ENCODE results near the gene HYCC1.

HYCC1 gene

GRCh38 chr7:22992874-22993840 lies 20.8 kb downstream of the HYCC1 start:
- no peak for TF ChIP-seq CTCF (IDR thresholded peaks at IDR 0.05; ENCODE audit: low read depth, low read length)
- H3K4me3 ChIP-seq (ENCODE audit: low read depth, low read length) = no peak overlapping the region

GRCh38 chr7:22990588-22990949 lies 23.4 kb downstream of the HYCC1 start:
- TF ChIP-seq CTCF (IDR thresholded peaks at IDR 0.05; ENCODE audit: low read depth, low read length) = no peak
- no peak overlapping the region for H3K4me3 ChIP-seq (ENCODE audit: low read depth, low read length)

DNA sequence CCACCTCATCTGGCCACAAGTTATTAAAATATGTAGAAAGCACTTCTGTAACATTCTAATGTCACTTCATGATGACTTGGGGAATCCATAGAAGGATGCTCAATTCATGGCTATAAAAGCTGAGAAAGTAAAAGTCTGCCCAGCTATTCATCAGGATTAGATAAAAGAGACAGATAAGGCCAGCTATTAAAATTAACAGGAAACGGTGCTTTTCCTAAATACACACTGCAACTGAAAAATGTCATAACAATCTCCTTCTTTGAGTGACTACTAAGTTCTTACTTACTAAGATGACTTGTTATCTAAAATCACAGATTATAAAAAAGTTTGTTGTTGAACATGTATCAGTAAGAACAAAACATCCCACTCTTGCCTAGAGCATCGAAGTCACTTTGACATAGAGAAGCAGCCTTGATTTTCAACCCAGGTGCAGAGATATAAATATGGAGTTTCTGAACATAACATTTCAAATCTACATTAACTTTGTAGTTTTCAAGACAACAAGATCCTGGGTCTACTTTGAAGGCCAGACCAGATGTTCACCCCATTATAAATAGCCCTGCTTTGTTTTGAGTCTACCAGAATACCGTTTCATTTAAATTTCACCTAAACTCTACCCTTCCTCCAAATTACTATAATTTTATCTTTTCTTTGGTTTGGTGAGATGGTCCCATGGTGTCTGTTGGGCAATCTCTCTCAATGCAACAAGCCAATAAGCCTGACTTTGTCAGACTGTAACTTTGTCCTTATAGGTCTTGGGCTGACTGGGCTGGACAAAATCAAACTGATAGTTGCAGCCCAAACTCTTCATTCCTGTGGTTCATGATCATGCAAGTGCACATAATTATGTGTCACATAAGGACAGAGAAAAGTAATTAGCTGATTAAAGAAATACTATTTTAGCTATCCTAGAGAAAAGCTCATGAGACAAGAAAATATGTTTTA lies 24.0 kb downstream of the HYCC1 start:
- H3K4me3 ChIP-seq (ENCODE audit: low read depth, low read length) = no peak overlapping the region

GRCh38 chr7:22985436-22985835 lies 28.5 kb downstream of the HYCC1 start:
- no peak for TF ChIP-seq CTCF (IDR thresholded peaks at IDR 0.05; ENCODE audit: low read depth, low read length)
- no peak overlapping the region for H3K4me3 ChIP-seq (ENCODE audit: low read depth, low read length)

More for the DNA sequence above, 24.0 kb downstream of the HYCC1 start:
- no peak for TF ChIP-seq CTCF (IDR thresholded peaks at IDR 0.05; ENCODE audit: low read depth, low read length)

DNA sequence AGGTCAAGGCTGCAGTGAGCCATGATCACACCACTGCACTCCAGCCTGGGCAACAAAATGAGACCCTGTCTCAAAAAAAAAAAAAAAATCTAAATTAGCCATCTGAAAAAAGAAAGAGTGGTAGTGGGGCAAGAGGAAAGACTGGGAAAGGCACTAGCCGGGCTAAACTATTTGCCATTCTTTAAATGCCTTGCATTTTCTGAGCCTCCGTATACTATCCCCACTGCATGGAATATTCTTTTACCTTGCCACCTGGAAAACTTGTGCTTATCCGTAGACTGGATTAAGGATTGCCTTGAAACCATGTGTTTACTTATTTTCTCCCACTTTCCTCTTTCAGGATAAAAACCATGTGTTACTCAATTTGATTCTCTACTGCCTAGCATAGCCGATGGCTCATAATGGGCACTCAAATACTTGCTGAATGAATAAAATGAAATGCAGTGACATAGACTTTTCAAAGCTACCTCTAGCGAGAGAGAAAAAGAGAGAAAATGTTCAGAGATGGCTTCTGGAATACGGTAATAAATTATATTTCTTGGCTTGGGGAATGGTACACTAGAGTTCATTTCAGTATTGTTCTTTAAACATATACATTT lies 30.6 kb downstream of the HYCC1 start:
- H3K4me3 ChIP-seq (ENCODE audit: low read depth, low read length) = no peak overlapping the region
- TF ChIP-seq CTCF (IDR thresholded peaks at IDR 0.05; ENCODE audit: low read depth, low read length) = no peak

GRCh38 chr7:22980422-22980821 lies 33.5 kb downstream of the HYCC1 start:
- no peak overlapping the region for H3K4me3 ChIP-seq (ENCODE audit: low read depth, low read length)
- no peak for TF ChIP-seq CTCF (IDR thresholded peaks at IDR 0.05; ENCODE audit: low read depth, low read length)

Data from WI38 (cell line).